DMS53 treated with DMSO at 0.1 percent for 48 hours (cell line): ENCODE data around the gene CLCN2.
"Not testable (repeated sequence)": the region's sequence is repeated elsewhere in the genome, so short reads cannot be mapped to it uniquely, and the experiment has no call there.

Source experiments
- DNase-seq: peaks from one replicate; lab custom pipeline; 2025; ENCODE audit not compliant: unreplicated experiment; lab: John Stamatoyannopoulos, UW

The CLCN2 gene

GRCh38 chr3:184347321-184348056 is 13.9 kb downstream of the CLCN2 start:
- DNase-seq = no peak

- DNase-seq = no peak
These were observed 14.8 kb downstream of the CLCN2 start for GRCh38 chr3:184346480-184347190.

- peak; percentile 64 for DNase-seq
These were observed 15.9 kb downstream of the CLCN2 start for GRCh38 chr3:184345317-184346144.

GRCh38 chr3:184344579-184345316 is 16.7 kb downstream of the CLCN2 start:
- no peak for DNase-seq

GRCh38 chr3:184343200-184343876 is 18.1 kb downstream of the CLCN2 start:
- DNase-seq = no peak

- peak; percentile 92 for DNase-seq
These were observed 19.5 kb downstream of the CLCN2 start for GRCh38 chr3:184341925-184342324.

GRCh38 chr3:184339451-184340135 is 21.8 kb downstream of the CLCN2 start:
- DNase-seq = not testable (repeated sequence)

- DNase-seq = no peak
These were observed 22.4 kb downstream of the CLCN2 start for GRCh38 chr3:184339001-184339400.

GRCh38 chr3:184338511-184338945 is 22.9 kb downstream of the CLCN2 start:
- DNase-seq = no peak

GRCh38 chr3:184337981-184338380 is 23.4 kb downstream of the CLCN2 start:
- no peak for DNase-seq

GRCh38 chr3:184337399-184337714 is 24.0 kb downstream of the CLCN2 start, which contains the start of gene FAM131A:
FAM131A (plus strand) TSS chr3:184337600; CDS start chr3:184337631, 31 bp downstream.
- DNase-seq = no peak

GRCh38 chr3:184336547-184337398 is 24.6 kb downstream of the CLCN2 start:
- peak; percentile 28 for DNase-seq

- DNase-seq = peak; percentile 70
These were observed 25.5 kb downstream of the CLCN2 start for GRCh38 chr3:184335661-184336546.

GRCh38 chr3:184335291-184335660 is 26.1 kb downstream of the CLCN2 start:
- DNase-seq = peak; percentile 70

- no peak for DNase-seq
These were observed 26.8 kb downstream of the CLCN2 start for GRCh38 chr3:184334470-184335158.

- no peak for DNase-seq
These were observed 27.7 kb downstream of the CLCN2 start for GRCh38 chr3:184333700-184334099.

- no peak for DNase-seq
These were observed 28.2 kb downstream of the CLCN2 start for GRCh38 chr3:184333190-184333589.
